Inflammatory macrophage (primary cell): Measurements from ENCODE around the gene NACC1.

Experiments
- DNase-seq, 2 donors: peaks; one replicate each; pipeline ENCODE4 v3.0.0-alpha.2; 2020 to 2022
- total RNA-seq, 18 experiments: gene quantifications; one replicate each; lab custom pipeline; 2026; ENCODE audit warnings: mixed read lengths in 6 of 18, inconsistent platforms in 2 of 18; lab: John Stamatoyannopoulos, UW

NACC1 gene
- 37.8 to 156 (median 75.6) reads per million in 18 experiments for total RNA-seq

- DNase-seq = peak; percentile 89 to 94
These were observed at the start of gene NACC1 for GRCh38 chr19:13117772-13118423. NACC1 (plus strand) TSS chr19:13118264; CDS start chr19:13135208, 16,944 bp downstream.

GRCh38 chr19:13069415-13070359 is 48.4 kb upstream of the NACC1 start:
- DNase-seq = no peak

GRCh38 chr19:13070425-13071140 is 47.5 kb upstream of the NACC1 start:
- no peak for DNase-seq

DNA sequence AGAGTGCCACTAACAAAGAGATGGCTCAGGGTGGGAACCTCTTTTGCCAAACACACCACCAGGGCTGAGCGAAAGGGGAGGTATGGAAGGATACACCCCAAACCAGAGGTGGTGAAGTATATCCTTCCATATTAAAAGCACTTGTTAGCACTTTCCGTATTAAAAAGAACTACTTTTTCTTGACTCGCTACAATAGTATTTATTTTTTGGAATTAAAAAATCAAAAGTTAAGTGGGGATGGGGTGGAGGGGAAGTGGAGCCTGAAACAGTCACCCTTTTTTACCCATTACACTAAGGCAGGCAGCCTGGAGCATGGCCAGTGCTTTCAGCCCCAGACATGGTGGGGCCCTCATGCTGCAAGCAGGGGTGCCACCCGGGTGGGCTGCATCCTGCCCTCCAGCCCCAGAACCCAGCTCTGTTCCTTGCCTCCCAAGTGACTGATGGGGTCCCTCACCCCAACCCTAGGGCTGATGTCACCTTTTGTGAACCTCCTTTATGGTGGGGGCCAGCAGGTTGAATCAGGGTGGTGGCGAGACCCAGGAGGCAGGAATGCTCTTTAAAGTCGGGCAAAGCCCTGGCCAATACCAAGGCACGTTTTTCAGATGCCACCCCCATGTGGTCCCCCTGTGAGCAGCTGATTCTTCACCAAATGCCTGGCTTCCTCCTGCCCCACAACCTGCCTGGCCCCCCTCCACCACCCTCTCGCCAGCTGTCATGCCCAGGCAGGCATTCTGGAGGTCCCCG is 46.4 kb upstream of the NACC1 start:
- DNase-seq = no peak

DNA sequence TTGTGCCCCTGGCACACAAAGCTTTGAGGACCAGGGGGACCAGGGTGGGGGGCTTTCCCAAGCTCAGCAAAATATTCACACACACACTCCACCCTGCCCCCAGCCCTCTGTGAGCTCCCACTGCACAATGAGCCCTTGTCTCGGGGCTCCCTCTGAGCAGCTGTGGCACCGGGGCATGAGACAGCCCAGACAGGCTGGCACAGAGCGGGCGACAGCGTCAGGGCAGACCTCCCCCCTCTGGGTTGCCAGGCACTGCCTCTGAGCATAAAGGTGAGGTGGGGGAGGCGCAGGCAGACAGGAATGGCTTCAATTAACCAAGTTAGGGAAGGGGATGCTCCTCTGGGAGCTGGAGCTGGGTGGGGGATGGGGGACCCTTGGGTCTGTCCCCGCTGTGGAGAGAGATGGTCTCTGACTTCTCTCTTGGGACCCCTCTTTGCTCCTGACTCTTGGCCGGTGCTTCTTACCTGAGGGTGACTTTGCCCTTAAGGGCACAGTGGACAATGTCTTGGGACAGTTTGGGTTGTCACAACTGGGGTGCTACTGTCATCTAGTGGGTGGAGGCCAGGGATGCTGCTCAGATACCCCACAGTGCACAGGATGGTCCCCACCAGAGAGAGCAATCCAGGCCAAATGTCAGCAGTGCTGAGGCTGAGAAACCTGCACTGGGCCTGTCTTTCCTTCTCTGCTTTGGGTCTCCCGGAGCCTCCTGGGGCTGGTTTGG is 45.7 kb upstream of the NACC1 start:
- DNase-seq = no peak

DNA sequence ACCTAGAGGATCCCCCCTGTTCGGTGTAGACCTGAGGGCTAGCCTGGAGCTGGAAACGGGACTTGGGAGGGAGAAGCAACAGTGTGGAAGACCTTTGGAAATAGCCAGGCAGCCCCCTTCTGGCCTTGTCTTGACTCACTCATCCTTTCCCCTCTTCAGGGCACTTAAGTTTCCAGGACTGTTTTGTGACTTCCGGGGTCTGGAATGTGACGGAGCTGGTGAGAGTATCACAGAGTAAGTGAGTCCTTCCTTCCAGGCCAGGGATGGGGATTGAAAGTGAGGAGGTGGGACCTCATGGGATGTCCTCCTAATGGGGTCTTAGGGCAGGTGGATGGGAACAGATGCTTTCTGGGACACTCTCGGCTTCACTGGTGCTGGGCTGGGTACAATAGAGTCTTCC is 44.8 kb upstream of the NACC1 start:
- DNase-seq = no peak

GRCh38 chr19:13074378-13074777 is 43.7 kb upstream of the NACC1 start:
- no peak for DNase-seq

DNA sequence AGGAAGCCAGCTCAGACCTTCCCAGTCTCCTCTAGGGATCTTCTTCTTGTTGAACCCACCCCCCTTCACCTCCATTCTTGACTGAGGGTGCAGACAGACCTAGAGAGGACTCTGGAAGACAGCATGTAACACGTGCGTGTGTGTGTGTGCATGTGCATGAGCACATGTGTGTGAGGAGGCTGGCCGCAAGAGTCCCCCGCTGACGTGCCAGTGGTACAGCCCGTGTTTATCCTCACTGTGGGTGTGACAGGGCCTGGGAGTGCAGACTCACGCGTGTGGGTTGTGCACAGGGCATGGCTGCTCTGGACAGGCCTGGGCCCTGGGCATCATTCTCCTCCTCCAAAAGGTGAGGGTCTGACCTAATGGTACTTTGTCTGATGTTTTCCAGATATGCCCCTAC is 41.7 kb upstream of the NACC1 start:
- no peak for DNase-seq

DNA sequence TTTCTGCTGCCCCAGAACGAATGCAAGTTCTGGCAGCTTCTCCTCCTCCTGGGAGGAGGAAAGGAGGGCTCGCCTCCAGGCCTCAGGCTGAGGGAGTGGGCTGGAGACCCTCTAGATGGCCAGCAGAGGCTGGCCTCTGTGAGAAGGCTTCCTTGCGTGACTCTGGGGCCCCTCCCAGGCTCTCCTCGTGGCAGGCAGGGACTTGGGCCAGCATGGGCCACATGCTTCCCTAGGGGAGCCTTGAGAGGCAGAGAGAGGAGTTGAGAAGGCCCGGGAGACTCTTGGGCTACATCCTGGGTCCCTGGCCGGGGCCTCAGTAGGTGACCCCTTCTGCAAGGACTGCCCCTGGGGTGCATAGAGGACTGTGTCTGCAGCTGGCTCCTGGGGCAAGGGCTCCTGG is 41.3 kb upstream of the NACC1 start:
- DNase-seq = no peak

DNA sequence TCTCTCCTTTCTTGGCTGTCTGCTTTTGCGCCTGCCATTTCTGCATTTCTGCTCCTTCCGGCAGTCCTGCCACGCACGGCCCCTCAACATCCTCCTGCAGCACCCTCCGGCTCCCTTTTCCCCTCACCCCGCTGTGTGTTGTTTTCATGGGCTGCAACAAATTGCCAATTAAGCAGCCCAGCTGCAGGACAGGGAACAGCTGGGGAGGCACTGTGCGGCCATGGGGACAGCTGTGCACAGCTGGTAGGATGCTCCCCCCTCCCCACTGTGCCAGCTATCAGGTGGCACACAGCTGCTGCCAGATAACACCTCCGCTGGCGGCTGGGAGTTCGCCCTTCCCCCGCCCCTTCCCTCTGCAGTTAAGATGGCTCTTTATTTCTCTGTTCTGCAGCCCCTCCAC is 40.8 kb upstream of the NACC1 start:
- no peak for DNase-seq

GRCh38 chr19:13078381-13078780 is 39.7 kb upstream of the NACC1 start:
- DNase-seq = no peak

GRCh38 chr19:13078897-13079541 is 39.0 kb upstream of the NACC1 start:
- DNase-seq = no peak

GRCh38 chr19:13079542-13079986 is 38.5 kb upstream of the NACC1 start:
- DNase-seq = no peak

DNA sequence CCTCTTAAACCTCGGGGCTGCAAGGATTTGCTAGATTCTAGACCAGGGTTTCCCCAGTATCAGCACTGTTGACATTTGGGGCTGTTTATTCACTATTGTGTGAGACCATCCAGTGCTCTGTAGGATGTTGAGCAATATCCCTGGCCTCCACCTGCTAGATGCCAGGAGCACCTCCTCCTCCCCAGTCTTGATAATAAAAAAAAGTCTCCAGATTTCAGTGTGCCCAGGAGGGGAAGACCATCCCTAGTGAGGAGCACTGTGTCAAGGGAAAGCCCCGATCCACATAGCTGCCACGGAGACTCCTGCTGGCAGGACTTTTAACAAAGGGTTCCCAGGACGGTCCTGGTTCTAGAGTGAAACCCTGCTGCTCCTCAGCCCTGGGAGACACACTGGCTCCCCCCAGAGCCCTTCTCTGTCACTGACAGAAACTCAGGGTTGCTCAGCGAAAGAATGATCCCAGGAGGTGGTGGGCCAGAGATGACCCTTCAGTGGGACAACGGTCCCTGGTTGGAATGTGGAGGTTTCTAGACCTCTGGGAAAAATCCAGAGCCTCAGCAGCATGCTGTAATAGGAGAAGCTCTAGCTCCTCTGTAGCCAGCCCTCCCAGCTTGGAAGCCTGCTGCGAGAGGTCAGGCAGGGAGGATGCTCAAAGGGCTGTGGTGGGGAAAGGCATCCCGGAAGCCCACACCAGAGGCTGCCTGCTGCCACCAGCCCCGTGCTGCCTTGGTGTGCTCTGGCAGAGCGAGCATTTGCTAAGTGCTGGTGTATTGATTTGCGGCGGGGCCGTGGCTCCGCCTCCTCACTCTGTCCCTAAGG is 35.7 kb upstream of the NACC1 start:
- no peak for DNase-seq

DNA sequence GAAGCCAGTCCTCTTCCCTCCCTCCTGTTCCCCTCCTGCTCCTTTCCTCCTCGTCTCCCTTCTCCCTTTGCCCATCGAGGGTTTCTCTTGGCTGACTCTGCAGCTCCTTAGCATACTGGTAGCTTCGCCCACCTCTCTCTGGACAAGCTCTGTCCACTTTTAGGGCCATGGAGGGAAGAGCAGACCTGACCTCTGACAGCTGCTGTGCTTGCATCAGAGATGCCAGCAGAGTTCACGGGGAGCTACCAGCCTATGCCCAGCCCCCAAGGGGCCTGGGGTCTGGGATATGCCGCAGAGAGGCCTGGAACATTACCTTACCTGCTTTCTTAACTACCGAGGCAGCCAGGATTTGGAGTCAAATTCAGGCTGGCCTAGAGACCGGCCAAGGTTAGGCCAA is 35.1 kb upstream of the NACC1 start:
- no peak for DNase-seq

DNA sequence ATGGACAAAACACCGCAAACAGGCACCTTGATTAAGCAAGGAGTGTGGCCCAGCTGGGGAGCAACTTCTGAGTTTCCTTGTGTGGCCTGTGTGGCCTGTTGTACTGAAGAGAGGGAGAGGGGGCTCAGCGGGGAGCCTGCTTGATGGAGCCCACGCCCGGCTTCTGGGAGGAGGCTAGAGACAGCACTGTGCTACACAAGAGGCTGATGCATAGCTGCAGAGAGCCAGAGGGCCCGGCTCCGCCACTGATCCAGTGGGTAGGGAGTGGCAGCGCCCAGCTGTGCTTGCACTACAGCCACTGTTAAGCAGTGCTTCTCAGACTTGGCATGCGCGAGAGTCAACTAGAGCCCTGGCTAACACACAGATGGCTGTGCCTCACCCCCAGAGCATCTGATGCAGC is 34.4 kb upstream of the NACC1 start:
- no peak for DNase-seq

- peak; percentile 49 to 61 for DNase-seq
These were observed 32.4 kb upstream of the NACC1 start for GRCh38 chr19:13085666-13086065.

- DNase-seq = no peak
These were observed 31.7 kb upstream of the NACC1 start for GRCh38 chr19:13086341-13086740.

- no peak for DNase-seq
These were observed 30.8 kb upstream of the NACC1 start for GRCh38 chr19:13087295-13087694.
